H1 (cell line): ENCODE results near the gene HIVEP2. TPM values are rescaled to one million over a fixed set of nuclear protein-coding genes. Genes with fewer than 3 reads are reported as not detected.

ENCODE experiments used
- BRCA1 ChIP-seq: IDR thresholded peaks from 2 replicates; pipeline ENCODE4 v1.6.1; 2012; ENCODE audit warnings: low read depth, low read length, improper control_type of control experiment
- CBX5 ChIP-seq: fragments of 300-800, 300-1000 bp; sonication (generic); IDR thresholded peaks from 2 replicates; pipeline ENCODE4 v1.7.1; 2016; ENCODE audit warnings: antibody characterized with exemption, low read length, low read depth
- E2F6 ChIP-seq: IDR thresholded peaks from 2 replicates; pipeline ENCODE4 v1.6.1; 2012; ENCODE audit warnings: inconsistent platforms
- FOSL1 ChIP-seq: IDR thresholded peaks from 2 replicates; pipeline ENCODE4 v1.6.1; 2011; ENCODE audit warnings: mild to moderate bottlenecking, low read depth, low read length, moderate library complexity; ENCODE audit not compliant: insufficient read depth
- MAX ChIP-seq: IDR thresholded peaks from 2 replicates; pipeline ENCODE4 v1.6.1; 2012; ENCODE audit warnings: inconsistent platforms
- PHF8 ChIP-seq: fragments of 200-600 bp; sonication (generic); conservative IDR thresholded peaks from 2 replicates; pipeline ENCODE4 v1.7.1; 2012; ENCODE audit warnings: low read depth, mild to moderate bottlenecking, inconsistent platforms, low read length, moderate library complexity
- RNF2 ChIP-seq: fragments of 200-900, 300-1000 bp; sonication (generic); IDR thresholded peaks from 2 replicates; pipeline ENCODE4 v1.7.1; 2016; ENCODE audit warnings: borderline replicate concordance, low read depth, mild to moderate bottlenecking, antibody characterized with exemption, low read length; ENCODE audit not compliant: poor library complexity, severe bottlenecking; ENCODE audit errors: missing control alignments
- SRF ChIP-seq: IDR thresholded peaks from 2 replicates; pipeline ENCODE4 v1.6.1; 2011; ENCODE audit warnings: mild to moderate bottlenecking, low read depth, low read length, moderate library complexity
- USF2 ChIP-seq: IDR thresholded peaks from 2 replicates; pipeline ENCODE4 v1.6.1; 2011; ENCODE audit warnings: low read length, improper control_type of control experiment
- YY1 ChIP-seq: IDR thresholded peaks from 2 replicates; pipeline ENCODE4 v1.6.1; 2011; ENCODE audit warnings: low read depth, mild to moderate bottlenecking, low read length
- polyA plus RNA-seq, 7 experiments: library from polyadenylated mRNA; depleted of rRNA in 3 of 7; stranded (reverse) in 5 of 7; unstranded in 2 of 7; fragments of >200 nt in 5 of 7; fragments of 200-250 nt in 2 of 7; gene quantifications; 1 replicate in 5 of 7; 2 replicates in 1 of 7; 4 replicates in 1 of 7; pipeline versions ENCODE4 v1.2.1 to v1.2.3, GENCODE V29; 2011 to 2013; ENCODE audit warnings: missing spikeins in 2 of 7, mixed read lengths in 2 of 7
- total RNA-seq: library from RNA; stranded (reverse); fragmentation: NEBNext Ultra II Directional; extraction: Animal tissue kit (Norgen Biotek cat#: 25700); gene quantifications from 2 replicates; pipeline ENCODE4 v1.2.1, GENCODE V29; 2021

HIVEP2 gene
- total and polyA plus RNA-seq, 2 of the 8 experiments (the other 6 are each of a cell fraction or from before 2014, with no cell fraction given), result 2.2 to 6.1 TPM

GRCh38 chr6:142846883-142847287 is 98.1 kb downstream of the HIVEP2 start (continued):
- TF ChIP-seq USF2 (no peak), BRCA1 (no peak), PHF8 (no peak), YY1 (no peak), RNF2 (no peak), FOSL1 (no peak), SRF (no peak), MAX (no peak), E2F6 (no peak), CBX5 (no peak)
